Measurements from ENCODE around the gene KLF1.
"Not testable (repeated sequence)": the region's sequence is repeated elsewhere in the genome, so short reads cannot be mapped to it uniquely, and the experiment has no call there.

KLF1 gene

GRCh38 chr19:12864721-12865715 lies 22.0 kb downstream of the KLF1 start:
- no peak for TF ChIP-seq ZFX (IDR thresholded peaks at IDR 0.05; ENCODE audit: borderline replicate concordance)
- TF ChIP-seq CTCF (IDR thresholded peaks at IDR 0.05), result peak; percentile 91
- peak overlapping the region; percentile 90 for H3K27ac ChIP-seq

GRCh38 chr19:12864143-12864542 lies 22.9 kb downstream of the KLF1 start:
- H3K27ac ChIP-seq, result no peak overlapping the region
- TF ChIP-seq CTCF (IDR thresholded peaks at IDR 0.05) (no peak), ZFX (IDR thresholded peaks at IDR 0.05; ENCODE audit: borderline replicate concordance) (no peak)

- TF ChIP-seq ZFX (IDR thresholded peaks at IDR 0.05; ENCODE audit: borderline replicate concordance), result no peak
- no peak for TF ChIP-seq CTCF (IDR thresholded peaks at IDR 0.05)
These were observed 27.5 kb downstream of the KLF1 start for GRCh38 chr19:12859546-12859945.

GRCh38 chr19:12858041-12858928 lies 28.7 kb downstream of the KLF1 start:
- no peak overlapping the region for H3K27ac ChIP-seq
- TF ChIP-seq ZFX (IDR thresholded peaks at IDR 0.05; ENCODE audit: borderline replicate concordance), result no peak
- TF ChIP-seq CTCF (IDR thresholded peaks at IDR 0.05), result no peak

More at GRCh38 chr19:12859546-12859945, 27.5 kb downstream of the KLF1 start:
- H3K27ac ChIP-seq, result no peak overlapping the region

GRCh38 chr19:12856653-12857052 lies 30.3 kb downstream of the KLF1 start:
- no peak overlapping the region for H3K27ac ChIP-seq
- TF ChIP-seq ZFX (IDR thresholded peaks at IDR 0.05; ENCODE audit: borderline replicate concordance), result no peak
- TF ChIP-seq CTCF (IDR thresholded peaks at IDR 0.05), result no peak

- TF ChIP-seq CTCF (IDR thresholded peaks at IDR 0.05) (peak; percentile 98), ZFX (IDR thresholded peaks at IDR 0.05; ENCODE audit: borderline replicate concordance) (no peak)
- H3K27ac ChIP-seq, result no peak overlapping the region
These were observed 39.6 kb downstream of the KLF1 start for GRCh38 chr19:12847159-12848139.

GRCh38 chr19:12846613-12847012 lies 40.4 kb downstream of the KLF1 start:
- H3K27ac ChIP-seq, result not testable (repeated sequence)
